22Rv1 (cell line): ENCODE data around the gene LRRC59.

Source experiments
- H3K27ac ChIP-seq: fragments of 450-650 bp; 2 replicates; pipeline ENCODE4 v1.5.1; 2017
- ZFX ChIP-seq: fragments of 450-650 bp; IDR thresholded peaks from 2 replicates; pipeline ENCODE4 v1.6.1; 2017; ENCODE audit warnings: antibody characterized with exemption, borderline replicate concordance
- TF ChIP-seq, protein P1 (sequence below): fragments of 450-650 bp; IDR thresholded peaks from 2 replicates; pipeline ENCODE4 v1.5.1; 2017; ENCODE audit warnings: mild to moderate bottlenecking

The LRRC59 gene

DNA sequence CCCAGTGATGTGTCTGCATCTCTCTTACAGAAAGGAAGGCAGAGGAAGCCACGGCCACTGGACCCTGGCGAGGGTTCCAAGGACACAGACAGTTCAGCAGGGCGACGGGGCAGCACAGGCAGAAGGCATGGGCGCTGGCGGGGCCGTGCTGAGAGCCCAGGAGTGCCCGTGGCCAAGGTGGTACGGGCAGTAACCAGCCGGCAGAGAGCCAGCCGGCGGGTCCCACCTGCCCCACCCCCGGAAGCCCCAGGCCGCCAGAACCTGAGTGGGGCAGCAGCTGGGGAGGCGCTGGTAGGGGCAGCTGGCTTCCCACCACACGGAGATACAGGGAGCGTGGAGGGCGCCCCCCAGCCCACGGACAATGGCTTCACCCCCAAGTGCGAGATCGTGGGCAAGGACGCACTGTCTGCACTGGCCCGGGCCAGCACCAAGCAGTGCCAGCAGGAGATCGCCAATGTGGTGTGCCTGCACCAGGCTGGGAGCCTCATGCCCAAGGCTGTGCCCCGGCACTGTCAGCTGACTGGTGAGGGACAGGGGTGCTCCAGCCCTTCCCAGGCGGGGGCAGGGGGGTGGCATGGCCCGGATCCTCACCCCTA lies 43.6 kb downstream of the LRRC59 start:
- no peak overlapping the region for H3K27ac ChIP-seq
- TF ChIP-seq, protein P1, sequence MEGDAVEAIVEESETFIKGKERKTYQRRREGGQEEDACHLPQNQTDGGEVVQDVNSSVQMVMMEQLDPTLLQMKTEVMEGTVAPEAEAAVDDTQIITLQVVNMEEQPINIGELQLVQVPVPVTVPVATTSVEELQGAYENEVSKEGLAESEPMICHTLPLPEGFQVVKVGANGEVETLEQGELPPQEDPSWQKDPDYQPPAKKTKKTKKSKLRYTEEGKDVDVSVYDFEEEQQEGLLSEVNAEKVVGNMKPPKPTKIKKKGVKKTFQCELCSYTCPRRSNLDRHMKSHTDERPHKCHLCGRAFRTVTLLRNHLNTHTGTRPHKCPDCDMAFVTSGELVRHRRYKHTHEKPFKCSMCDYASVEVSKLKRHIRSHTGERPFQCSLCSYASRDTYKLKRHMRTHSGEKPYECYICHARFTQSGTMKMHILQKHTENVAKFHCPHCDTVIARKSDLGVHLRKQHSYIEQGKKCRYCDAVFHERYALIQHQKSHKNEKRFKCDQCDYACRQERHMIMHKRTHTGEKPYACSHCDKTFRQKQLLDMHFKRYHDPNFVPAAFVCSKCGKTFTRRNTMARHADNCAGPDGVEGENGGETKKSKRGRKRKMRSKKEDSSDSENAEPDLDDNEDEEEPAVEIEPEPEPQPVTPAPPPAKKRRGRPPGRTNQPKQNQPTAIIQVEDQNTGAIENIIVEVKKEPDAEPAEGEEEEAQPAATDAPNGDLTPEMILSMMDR: no peak
- no peak for TF ChIP-seq ZFX

DNA sequence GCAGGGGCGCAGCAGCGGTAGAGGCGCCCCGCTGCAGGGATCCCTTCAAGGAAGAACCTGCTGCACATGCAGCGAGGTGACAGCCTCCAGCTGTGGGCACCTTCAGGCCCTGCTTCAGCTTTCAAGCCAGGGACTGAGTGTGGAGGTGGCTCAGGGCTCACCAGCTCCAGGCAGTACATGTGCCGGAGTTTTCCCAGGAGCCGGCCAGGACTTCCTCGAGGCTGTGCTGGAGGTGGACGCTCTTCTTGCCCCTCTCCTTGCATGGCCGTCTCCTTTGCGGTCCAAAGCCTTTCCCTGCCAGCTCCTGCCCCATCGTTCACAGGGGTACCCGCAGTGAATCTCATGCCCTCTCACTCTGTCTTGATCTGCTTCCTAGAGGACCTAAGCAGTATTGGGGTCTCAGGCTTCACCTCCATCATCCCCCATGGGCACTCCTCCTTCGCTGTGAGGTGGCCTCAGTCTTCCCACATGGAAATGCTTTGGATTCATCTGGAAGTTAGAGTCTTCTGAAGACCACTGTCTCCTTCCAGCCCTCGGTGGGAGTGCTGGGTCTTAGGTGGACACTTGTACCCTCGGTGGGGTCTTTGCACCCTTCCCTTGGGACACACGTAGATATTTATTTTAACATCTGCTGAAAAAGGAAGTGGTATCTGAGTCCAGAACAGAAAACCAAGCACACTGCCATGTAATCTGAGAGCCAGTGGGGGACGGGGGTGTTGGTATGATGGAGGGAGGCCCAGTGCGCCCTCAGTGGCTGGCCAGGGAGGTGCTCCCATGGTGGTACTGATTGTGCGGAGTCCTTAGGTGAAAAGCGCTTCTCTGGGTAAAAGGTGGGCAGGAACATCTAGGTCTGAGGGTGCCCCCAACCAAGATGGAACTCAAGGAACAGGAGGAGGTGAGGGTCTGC lies 44.4 kb downstream of the LRRC59 start:
- no peak overlapping the region for H3K27ac ChIP-seq
- TF ChIP-seq, protein P1: no peak
- TF ChIP-seq ZFX: no peak

DNA sequence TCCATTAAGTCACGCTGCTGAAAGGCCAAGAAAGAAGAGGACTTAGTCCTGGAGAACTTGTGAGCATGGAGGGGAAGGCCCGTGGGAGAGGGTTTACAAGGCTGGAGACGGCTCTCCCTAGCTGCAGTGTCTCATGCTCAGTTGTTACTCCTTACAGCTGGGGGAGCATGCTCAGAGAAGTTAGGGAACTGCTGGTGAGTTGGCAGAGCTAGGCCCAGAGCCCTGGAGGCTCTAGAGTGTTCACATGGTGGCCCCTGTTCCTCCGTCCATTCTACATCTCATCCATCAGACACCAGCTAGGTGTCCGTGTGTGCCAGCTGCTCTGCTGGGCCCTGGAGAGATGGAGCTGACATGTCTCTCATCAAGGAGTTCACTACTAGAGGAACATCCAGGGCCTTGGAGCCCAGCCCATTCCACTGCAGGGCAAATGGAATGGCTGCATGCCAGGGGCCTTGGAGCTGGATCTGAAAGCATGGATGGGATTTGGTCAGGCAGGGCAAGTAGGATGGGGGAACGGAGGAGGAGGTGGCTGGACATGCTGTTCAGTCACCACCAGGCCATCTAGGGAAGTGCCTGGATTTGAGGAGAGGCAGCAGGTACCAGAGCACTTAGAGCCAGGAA lies 45.1 kb downstream of the LRRC59 start:
- no peak for TF ChIP-seq ZFX
- TF ChIP-seq, protein P1: no peak
- no peak overlapping the region for H3K27ac ChIP-seq

DNA sequence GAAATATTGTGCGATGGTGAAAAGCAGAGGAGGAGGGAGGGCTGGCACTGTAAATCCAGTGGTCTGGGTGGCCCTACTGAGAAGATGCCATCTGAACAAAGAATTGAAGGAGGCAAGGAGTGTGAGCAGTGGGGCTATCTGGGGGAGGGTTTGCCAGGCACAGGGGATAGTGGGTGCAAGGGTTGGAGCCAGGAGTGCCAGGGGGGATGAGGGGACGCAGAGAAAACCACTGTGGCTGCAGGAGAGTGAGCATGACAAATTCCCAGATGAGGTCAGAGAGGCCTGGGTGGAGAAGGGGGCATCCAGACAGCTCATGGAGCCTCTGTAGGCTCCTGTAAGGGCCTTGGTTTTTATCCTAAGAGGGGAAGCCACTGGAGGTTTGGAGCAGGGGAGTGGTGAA lies 46.6 kb downstream of the LRRC59 start:
- no peak overlapping the region for H3K27ac ChIP-seq
- TF ChIP-seq ZFX: no peak
- TF ChIP-seq, protein P1: no peak

DNA sequence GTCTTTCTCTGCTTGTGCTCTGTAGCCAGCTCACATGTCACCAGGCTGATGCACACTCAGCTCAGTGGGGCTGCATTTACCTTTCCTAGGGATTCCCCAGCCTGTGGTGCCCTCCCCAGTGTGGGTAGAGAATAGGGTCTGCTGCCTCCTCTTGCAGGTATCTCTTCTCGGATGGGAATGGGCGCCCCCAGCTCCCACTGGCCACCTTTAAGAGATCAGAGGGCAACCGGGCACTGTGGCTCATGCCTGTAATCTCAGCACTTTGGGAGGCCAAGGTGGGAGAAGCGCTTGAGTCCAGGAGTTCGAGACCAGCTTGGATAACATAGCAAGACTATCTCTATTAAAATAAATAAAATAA lies 48.1 kb downstream of the LRRC59 start:
- TF ChIP-seq ZFX: no peak
- TF ChIP-seq, protein P1: no peak
- no peak overlapping the region for H3K27ac ChIP-seq

DNA sequence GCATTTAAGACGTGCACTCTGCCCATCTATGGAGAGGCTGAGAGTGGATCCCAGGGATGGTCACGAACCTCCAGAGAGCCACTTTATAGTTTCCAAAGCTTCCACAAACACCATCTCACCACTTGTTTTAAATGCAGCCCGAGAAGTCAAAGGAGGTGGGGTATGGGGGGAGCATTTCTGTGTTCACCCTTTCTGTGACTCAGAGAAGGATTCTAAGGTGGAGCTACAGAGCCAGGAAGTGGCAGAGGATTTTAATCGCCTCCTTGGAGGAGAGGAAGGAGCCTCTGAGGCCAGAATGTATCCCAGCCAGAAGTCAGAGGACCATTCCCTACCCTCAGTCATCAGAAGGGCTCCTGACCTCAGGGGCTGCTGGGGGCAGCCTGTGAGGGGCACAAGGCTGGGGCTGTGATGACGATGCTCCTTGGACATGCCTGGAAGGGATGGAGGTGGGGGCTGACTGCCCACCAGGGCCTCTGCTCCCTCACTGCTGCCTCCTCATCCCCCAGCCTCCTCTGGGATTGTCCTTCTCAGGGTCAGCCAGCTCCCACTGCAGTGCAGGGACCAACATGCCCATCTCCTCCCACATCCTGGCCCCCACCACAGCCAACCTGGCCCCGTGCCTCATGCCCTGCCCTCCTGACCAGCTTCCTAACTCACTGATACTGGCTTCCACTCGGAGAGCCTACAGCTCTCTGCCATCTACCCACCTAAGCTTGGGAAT lies 48.6 kb downstream of the LRRC59 start:
- no peak for TF ChIP-seq ZFX
- TF ChIP-seq, protein P1: no peak
- no peak overlapping the region for H3K27ac ChIP-seq
